Heart left ventricle (tissue), 16 donors: Measurements from ENCODE around the gene GAMT. TPM values are rescaled to one million over a fixed set of nuclear protein-coding genes. Genes with fewer than 3 reads are reported as not detected.

Source experiments
- ATAC-seq, 4 donors: fragments of 200-7000 bp; cut with Tn5 transposase; one replicate each; pipeline ENCODE4 v1.9.1; 2020 to 2022; ENCODE audit warnings: moderate library complexity in 4 of 4, mild to moderate bottlenecking in 3 of 4, moderate number of reproducible peaks in 1 of 4
- DNase-seq, 5 donors: peaks; one replicate each; pipeline ENCODE4 v3.0.0-alpha.2; 2020
- H3K27ac ChIP-seq, 12 donors: fragments of 200-600 bp; sonication (generic) in 4 of 12; one replicate each; pipeline versions ENCODE4 v1.5.0 to v1.8.0; 2016 to 2022; ENCODE audit warnings: mild to moderate bottlenecking in 2 of 12
- H3K27me3 ChIP-seq, 9 donors: fragments of 200-600 bp; sonication (generic) in 2 of 9; one replicate each; pipeline versions ENCODE4 v1.5.1 to v1.8.0; 2016 to 2022; ENCODE audit warnings: mild to moderate bottlenecking in 3 of 9
- H3K36me3 ChIP-seq, 9 donors: fragments of 200-600 bp; sonication (generic) in 2 of 9; one replicate each; pipeline versions ENCODE4 v1.5.0 to v1.8.0; 2018 to 2022; ENCODE audit warnings: mild to moderate bottlenecking in 2 of 9
- H3K4me1 ChIP-seq, 12 donors: fragments of 200-600 bp; sonication (generic) in 4 of 12; one replicate each; pipeline versions ENCODE4 v1.5.0 to v1.8.0; 2016 to 2022; ENCODE audit warnings: mild to moderate bottlenecking in 3 of 12
- H3K4me3 ChIP-seq, 12 donors: fragments of 200-600 bp; sonication (generic) in 4 of 12; one replicate each; pipeline versions ENCODE4 v1.5.0 to v1.8.0; 2017 to 2022; ENCODE audit warnings: mild to moderate bottlenecking in 9 of 12, moderate library complexity in 4 of 12
- H3K9me3 ChIP-seq, 12 donors: fragments of 200-600 bp; sonication (generic) in 4 of 12; one replicate each; pipeline versions ENCODE4 v1.5.0 to v1.8.0; 2016 to 2022; ENCODE audit warnings: mild to moderate bottlenecking in 1 of 12
- POLR2A ChIP-seq, 2 donors: fragments of 450-650 bp; IDR thresholded peaks; one replicate each; pipeline ENCODE4 v1.6.1; 2017; ENCODE audit warnings: antibody characterized with exemption in 2 of 2, mild to moderate bottlenecking in 2 of 2, moderate library complexity in 2 of 2
- WGBS, 4 donors: extraction: QIAGEN DNeasy Blood & Tissue Kit in 2 of 4; methylation state at CpG; one replicate each; pipeline versions ENCODE4 v1.1.5 to v1.1.7; 2013 to 2018; 5-methylcytosine and 5-hydroxymethylcytosine counted together
- intact Hi-C, 10 donors: fragments of 100-400 bp; cut with DNase I; formaldehyde crosslinking; loops; one replicate each; pipeline versions ENCODE4 v1.11.1 to v1.14.2; 2022
- polyA plus RNA-seq, 2 donors: library from polyadenylated mRNA; stranded (reverse); fragments of 200-250 nt; gene quantifications; one replicate each; pipeline ENCODE4 v1.2.3, GENCODE V29; 2013
- total RNA-seq, 9 donors: library from RNA; depleted of rRNA in 2 of 9; stranded (reverse); fragments of >200 nt in 2 of 9; fragmentation: NEBNext Ultra II Directional in 3 of 9; extraction: Animal tissue kit (Norgen Biotek cat#: 25700) in 3 of 9; gene quantifications; one replicate each; pipeline versions ENCODE4 v1.1.0 to v1.2.4, GENCODE V29; 2016 to 2023
- TF ChIP-seq, protein P1 (sequence below), 12 donors: fragments of 200-600 bp; sonication (generic) in 4 of 12; IDR thresholded peaks; one replicate each; pipeline versions ENCODE4 v1.5.0 to v1.8.0; 2018 to 2022; ENCODE audit warnings: antibody characterized with exemption in 12 of 12, mild to moderate bottlenecking in 5 of 12
- donor health status: ischemic (EF 13 %, LVEDD 7.1; RV severe dilation, severe dysfunction).
- donor health status: healthy with polysubstance abuse.
- donor health status: DM: no; HTN: yes; CAD: no.
- donor health status: DM: no; HTN: no; CAD: no.
- donor health status: ischemic (EF 25% LVEDD 6.9; RV normal size, moderate dysfunction).
- donor health status: ischemic (EF 25% LVEDD 5.7; RV mildly dilated, moderate dysfunction).
- donor health status: healthy.
- donor health status: DM: yes; HTN: yes; CAD: no.
- donor health status: ischemic (EF 35%, LVEDD 5.7; RV mildly dilated, moderate dysfunction).
- donor health status: nonischemic (EF 11% LVEDD 7.7; RV severe dilation, severe dysfunction).
- donor health status: DM: yes; HTN: yes; CAD: no.
- donor health status: PGD.
- donor health status: ischemic (EF 29% LVEDD 5.4; RV normal size, mild dysfunction).
- donor health status: nonischemic (EF 23%, LVEDD 6.1; RV moderate dilation, normal function).

The GAMT gene
- total and polyA plus RNA-seq, 11 donors: 21.9 to 180 (median 62.5) TPM

DNA sequence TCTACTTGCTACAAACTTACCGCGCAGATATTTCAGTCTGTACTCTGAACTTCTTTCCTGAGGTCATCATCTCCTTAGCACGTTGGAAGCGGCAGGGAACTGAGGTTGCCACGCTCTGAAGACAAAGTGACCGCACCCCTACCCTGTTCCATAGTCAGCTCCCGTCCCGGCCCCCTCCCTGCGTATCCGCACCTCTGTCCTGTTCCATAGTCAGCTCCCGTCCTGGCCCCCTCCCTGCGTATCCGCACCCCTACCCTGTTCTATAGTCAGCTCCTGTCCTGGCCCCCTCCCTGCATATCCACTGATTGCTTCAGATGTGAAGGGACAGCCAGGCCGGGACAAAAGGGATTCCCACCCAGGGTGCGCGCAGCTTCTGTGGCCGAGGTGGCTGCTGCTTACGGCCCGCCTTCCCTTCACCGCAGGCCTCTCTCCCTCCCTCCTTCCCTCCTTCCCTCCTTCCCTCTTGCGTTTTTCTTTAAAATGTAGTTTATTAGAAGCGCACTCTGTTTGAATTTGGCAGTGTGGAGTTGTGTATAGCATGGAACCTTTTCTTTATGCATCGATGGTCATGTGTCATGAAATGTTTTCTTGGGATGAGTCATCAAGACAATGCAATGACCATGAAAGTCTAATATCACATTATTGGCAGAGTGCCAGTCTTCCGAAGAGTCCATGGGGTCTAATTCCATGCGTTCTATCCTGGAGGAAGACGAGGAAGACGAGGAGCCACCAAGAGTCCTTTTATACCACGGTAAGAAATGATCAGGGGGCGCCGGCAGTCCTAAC, 39.5 kb downstream of the GAMT start:
- peak overlapping the region in 11 of 12 donors; percentile 37 to 86 (median 61) for H3K27ac ChIP-seq
- H3K4me3 ChIP-seq: peak overlapping the region in 7 of 12 donors; percentile 18 to 50 (median 37)

DNA sequence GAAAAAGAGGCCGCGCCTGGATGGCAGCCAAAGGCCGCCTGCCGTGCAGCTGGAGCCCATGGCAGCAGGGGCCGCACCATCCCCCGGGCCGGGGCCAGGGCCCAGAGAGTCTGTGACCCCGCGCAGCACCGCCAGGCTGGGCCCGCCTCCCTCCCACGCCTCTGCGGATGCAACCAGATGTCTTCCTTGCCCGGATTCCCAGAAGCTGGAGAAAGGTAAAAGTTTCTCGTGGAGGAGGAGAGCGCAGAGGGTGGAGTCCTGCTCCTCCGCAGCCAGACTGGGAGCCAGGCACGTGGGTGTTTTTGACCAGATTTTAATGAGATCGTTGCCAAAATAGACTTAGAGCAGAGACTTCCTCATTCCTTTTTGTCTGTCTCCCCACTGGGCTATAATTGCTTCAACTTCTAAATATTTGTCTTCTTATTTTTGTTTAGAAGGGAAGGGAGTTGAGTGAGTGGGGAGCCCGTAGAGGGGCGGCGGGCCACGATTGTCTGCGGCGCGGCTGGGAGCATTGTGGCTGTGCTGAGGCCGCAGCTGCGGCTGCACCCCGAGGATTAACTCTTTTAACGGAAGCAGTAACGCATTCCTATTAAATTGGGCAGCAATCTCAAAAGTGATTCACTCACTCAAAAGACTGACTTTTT, 40.4 kb downstream of the GAMT start:
- peaks cover 3 to 50% (median 24%) of the 10 kb centered on the region in 12 donors for H3K4me1 ChIP-seq
- intact Hi-C loops: no loop called here

More for the DNA sequence above, 39.5 kb downstream of the GAMT start:
- peaks cover 0 to 42% (median 18%) of the 10 kb centered on the region in 12 donors for H3K4me1 ChIP-seq
- H3K36me3 ChIP-seq: peaks cover 0 to 94% (median 78%) of the 10 kb centered on the region in 9 donors
- DNase-seq (no peak), ATAC-seq (peak; percentile 24 to 40 (median 32))
- no peaks in the 10 kb centered on the region for H3K27me3 ChIP-seq
- 66 to 77% (median 70%) methylated on average over 30 of the region's 30 CpGs for WGBS, 4 donors
- TF ChIP-seq POLR2A (IDR thresholded peaks at IDR 0.05): no peak
- TF ChIP-seq, protein P1, sequence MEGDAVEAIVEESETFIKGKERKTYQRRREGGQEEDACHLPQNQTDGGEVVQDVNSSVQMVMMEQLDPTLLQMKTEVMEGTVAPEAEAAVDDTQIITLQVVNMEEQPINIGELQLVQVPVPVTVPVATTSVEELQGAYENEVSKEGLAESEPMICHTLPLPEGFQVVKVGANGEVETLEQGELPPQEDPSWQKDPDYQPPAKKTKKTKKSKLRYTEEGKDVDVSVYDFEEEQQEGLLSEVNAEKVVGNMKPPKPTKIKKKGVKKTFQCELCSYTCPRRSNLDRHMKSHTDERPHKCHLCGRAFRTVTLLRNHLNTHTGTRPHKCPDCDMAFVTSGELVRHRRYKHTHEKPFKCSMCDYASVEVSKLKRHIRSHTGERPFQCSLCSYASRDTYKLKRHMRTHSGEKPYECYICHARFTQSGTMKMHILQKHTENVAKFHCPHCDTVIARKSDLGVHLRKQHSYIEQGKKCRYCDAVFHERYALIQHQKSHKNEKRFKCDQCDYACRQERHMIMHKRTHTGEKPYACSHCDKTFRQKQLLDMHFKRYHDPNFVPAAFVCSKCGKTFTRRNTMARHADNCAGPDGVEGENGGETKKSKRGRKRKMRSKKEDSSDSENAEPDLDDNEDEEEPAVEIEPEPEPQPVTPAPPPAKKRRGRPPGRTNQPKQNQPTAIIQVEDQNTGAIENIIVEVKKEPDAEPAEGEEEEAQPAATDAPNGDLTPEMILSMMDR (IDR thresholded peaks at IDR 0.05): no peak
- intact Hi-C loops: no loop called here
- H3K9me3 ChIP-seq: no peaks in the 10 kb centered on the region

DNA sequence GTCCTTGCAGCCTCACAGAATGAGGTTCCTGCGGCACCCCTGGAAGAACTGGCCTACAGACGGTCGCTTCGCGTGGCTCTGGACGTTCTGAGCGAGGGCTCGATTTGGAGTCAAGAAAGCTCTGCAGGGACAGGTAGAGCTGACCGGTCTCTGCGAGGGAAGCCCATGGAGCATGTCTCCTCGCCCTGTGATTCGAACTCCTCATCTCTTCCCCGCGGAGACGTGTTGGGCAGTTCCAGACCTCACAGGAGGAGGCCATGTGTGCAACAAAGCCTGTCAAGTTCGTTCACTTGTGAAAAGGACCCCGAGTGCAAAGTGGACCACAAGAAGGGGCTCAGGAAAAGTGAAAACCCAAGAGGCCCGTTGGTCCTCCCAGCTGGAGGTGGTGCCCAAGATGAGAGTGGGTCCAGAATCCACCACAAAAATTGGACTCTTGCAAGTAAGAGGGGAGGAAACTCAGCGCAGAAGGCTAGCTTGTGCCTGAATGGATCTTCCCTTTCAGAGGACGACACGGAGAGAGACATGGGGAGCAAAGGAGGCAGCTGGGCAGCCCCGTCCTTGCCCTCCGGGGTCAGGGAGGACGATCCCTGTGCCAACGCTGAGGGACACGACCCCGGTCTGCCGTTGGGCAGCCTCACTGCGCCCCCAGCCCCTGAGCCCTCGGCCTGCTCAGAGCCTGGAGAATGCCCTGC, 41.1 kb downstream of the GAMT start:
- Histone ChIP-seq H3K4me1 (peaks cover 5 to 55% (median 29%) of the 10 kb centered on the region in 12 donors), H3K36me3 (peaks cover 0 to 81% (median 67%) of the 10 kb centered on the region in 9 donors), H3K27ac (peak overlapping the region; percentile 33 to 86 (median 58)), H3K4me3 (peak overlapping the region in 8 of 12 donors; percentile 18 to 50 (median 34)), H3K9me3 (no peaks in the 10 kb centered on the region), H3K27me3 (no peaks in the 10 kb centered on the region)
- intact Hi-C loops: no loop called here
- DNase-seq (no peak), ATAC-seq (peak in 1 of 4 donors; percentile 4)
- TF ChIP-seq, protein P1 (IDR thresholded peaks at IDR 0.05): no peak
- TF ChIP-seq POLR2A (IDR thresholded peaks at IDR 0.05): no peak
- WGBS, 4 donors: 70 to 79% (median 71%) methylated on average over 29 to 30 of the region's 30 CpGs

More for the DNA sequence above, 40.4 kb downstream of the GAMT start:
- TF ChIP-seq, protein P1 (IDR thresholded peaks at IDR 0.05): peak in 2 of 12 donors; percentile 13 to 17
- no peak for TF ChIP-seq POLR2A (IDR thresholded peaks at IDR 0.05)
- ATAC-seq (peak; percentile 49 to 92 (median 84)), DNase-seq (peak; percentile 77 to 86 (median 83))
- WGBS, 4 donors: 38 to 48% (median 43%) methylated on average over 17 to 31 of the region's 31 CpGs
- peaks cover 0 to 87% (median 72%) of the 10 kb centered on the region in 9 donors for H3K36me3 ChIP-seq
- H3K9me3 ChIP-seq: no peaks in the 10 kb centered on the region
- H3K27me3 ChIP-seq: no peaks in the 10 kb centered on the region
- H3K4me3 ChIP-seq: peak overlapping the region in 9 of 12 donors; percentile 12 to 50 (median 30)
- peak overlapping the region; percentile 36 to 86 (median 58) for H3K27ac ChIP-seq
